HG02852 (cell line): ENCODE data around the gene PDIA5.

Experiments
- ATAC-seq: cut with Tn5 transposase; IDR thresholded peaks from one replicate; pipeline ENCODE4 v1.9.1; 2021; ENCODE audit warnings: mild to moderate bottlenecking, moderate library complexity; ENCODE audit not compliant: unreplicated experiment

Gene PDIA5

DNA sequence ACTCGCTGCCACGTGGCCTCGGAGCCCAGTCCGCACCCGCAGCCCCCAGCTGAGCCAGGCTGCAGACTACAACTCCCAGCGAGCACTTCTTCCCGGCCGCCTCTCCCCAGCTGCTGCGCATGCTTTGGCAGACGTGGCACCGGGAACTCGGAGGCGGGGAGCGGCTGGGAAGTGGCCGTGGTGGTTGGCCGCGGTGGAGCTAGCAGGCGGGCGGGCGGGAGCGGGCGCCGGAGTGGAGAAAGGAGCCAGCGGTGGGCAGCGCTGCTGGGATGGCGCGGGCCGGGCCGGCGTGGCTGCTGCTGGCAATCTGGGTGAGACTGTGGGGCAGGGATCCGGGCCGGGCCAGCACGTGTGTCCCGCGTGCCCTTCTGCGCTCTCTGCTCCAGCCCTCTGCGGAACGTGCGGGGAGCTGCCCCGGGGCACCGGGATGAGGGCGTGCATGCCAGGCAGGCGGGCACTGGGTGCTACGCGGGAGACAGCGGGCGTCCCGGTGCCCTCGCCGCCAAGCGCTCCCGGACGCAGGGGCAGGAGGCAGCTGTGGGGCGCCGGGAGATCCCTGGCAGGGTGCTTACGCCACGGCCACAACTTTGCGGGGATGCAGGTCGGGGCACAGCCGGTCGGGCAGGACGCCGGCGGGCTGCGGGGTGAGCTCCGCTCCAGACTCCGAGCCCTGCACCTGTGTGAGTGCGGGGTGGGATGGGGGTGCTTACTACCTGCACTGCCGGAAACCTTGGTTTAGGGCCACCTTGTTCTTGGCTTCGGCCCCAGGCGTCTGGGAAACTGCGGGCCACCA lies at the start of gene PDIA5:
Gene PDIA5 (plus strand): TSS at position 130 of the 793 bp plus-strand sequence. CDS start 140 bp downstream, at position 270.
- ATAC-seq = peak; percentile 92

DNA sequence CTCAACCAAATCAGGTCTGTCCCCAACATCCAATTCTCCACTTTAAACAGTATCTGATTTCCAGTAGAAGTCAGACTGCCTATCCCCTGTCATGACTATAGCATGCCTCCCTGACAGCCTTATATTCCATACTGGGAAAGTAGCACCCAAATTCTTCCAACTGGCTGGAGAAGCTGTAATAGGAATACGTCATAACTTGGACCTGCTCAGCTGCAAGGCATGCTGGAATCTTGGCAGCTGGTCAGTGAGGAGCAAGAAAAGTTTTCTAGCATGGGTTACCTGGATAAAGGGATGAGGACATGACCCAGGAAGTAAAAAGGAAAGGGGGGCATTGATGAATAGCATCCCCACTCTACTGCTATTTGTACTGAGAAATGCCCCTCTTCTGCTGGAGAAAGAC lies 48.1 kb upstream of the PDIA5 start:
- no peak for ATAC-seq

GRCh38 chr3:123019161-123019560 lies 47.7 kb upstream of the PDIA5 start:
- ATAC-seq = no peak

- no peak for ATAC-seq
These were observed 47.2 kb upstream of the PDIA5 start for GRCh38 chr3:123019591-123019990.

- ATAC-seq = no peak
These were observed 46.1 kb upstream of the PDIA5 start for GRCh38 chr3:123020709-123021108.

GRCh38 chr3:123021388-123021787 lies 45.4 kb upstream of the PDIA5 start:
- ATAC-seq = no peak

DNA sequence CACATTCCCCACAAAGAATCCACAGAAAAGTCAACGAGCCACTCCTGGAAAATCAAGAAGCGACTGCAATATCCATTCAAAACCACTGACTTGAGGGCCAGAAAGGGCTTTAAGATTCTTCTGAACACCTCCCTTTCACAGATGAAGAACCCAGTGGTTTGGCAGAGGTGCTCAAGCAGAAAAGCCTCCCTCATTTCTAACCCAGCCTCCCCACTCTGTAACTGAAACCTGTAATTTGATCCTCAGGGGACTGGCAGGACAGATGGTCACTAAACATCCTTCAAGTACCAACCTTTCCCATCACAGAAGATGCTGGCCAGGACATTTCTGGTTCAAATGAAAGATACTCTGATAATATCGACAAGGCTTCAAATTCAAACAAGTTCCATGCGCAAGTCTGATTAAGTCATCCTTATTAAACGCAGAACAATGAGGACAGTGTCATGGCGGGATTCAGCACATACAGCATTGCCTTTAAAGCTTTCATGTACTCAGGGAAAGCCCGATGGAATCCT lies 44.8 kb upstream of the PDIA5 start:
- ATAC-seq = no peak

DNA sequence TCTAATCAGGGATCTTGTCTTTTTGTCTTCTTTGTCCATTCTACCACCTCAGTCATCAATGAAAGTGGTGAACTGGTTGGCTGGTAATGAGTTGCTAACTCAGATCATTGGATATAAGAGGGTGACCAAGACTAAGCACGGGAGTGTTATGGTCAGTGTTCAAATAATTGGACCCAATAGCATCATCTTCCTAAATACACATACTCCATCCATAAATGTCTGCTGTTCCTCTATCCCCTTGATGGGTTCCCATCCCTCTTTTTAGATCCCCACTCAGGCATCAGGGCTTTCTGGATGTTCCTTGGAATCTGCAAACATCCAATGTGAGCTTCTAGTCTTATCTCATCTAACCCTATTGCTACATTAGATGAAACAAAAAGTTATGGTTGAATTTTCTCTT lies 42.8 kb upstream of the PDIA5 start:
- no peak for ATAC-seq

DNA sequence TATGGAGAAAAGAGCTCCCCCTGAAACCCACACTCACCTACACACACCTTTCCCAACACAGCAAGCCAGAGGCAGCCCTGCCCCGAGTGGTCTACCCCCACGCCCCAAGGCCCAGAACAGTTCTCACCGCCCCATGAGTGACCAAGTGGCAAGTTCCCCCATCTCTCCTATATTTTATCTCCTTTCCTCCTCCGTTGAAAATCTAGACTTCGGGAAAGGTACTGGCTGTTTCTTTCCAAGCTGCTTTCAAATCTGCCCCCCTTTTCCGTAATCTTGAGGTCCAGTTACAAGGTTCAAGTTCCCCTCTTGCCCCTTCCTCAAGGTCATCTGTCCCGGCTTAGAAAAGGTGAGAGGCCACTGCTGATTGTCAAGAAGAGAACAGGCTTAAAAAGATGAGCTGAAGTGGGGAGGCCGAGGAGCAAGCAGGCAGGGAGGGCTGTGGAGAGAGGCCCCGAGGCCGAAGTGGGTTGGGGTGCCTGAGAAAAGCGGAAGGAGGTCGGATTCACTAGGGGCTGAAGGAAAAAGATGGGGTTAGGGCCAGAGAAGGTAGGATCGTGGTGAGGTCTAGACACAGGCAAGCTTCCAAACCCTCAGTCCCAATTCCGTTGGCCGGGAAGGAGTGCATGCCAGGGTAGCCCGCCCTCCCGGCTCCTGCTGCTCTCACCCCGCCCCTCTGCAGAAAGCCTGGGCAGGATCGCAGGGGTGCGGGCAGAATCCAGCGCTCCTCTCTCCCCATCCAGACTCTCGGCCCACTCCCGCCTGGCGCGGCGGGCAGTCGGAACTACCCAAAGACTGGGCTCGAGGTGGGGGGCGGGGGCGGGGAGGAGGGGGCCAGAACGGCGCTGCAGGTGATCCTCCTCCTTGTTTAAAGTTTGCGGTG lies 40.9 kb upstream of the PDIA5 start:
- no peak for ATAC-seq

GRCh38 chr3:123026565-123027291 lies 40.1 kb upstream of the PDIA5 start:
- no peak for ATAC-seq

DNA sequence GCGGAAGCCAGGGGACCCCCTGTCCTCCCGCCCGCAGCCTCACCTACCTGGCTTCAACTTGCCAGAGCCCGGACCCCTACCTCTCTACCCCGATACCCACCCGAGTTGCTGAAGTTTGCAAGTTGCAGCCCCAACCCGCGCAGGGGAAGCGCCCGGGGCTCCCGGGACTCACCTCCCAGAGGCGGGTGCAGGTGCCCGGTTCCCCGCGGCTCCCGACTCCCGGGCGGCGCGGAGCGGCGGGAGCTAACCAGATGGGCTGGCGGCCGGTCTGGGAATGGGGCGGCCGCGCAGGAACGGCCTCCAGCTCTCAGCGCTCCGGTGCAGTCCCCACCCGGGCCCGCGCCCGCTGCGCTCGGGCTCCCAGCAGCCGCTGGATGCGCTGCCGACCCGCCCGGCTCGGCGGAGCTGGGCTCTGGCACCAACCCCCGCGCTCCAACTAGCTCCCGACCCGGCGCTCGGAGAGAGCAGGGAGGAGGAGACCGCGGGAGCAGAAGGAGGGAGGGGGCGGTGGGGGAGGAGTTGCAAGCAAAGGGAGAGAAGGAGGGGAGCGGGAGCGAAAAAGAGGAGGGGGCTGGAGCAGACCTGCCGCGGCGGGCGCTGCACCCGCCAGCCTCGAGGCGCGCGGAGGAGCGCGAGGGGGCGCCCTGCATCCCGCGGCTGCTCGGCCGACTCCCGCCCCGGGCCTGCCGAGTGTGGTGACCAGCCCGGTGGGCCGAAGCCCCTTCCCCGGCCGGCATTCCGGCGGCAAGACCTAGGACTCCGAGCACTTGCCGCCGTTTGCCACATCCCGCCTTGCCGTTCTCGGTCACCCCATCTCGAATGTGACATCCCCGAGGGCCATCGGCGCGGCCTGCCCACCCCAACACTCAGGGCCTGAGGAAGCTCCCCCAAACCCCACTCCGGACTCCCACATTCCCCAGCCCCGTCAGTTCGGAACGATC lies 39.3 kb upstream of the PDIA5 start, which contains the start of gene SEMA5B:
Gene SEMA5B (minus strand): TSS at position 472 of the 941 bp plus-strand sequence. CDS start 66,500 bp downstream, outside the sequence.
- ATAC-seq = no peak

DNA sequence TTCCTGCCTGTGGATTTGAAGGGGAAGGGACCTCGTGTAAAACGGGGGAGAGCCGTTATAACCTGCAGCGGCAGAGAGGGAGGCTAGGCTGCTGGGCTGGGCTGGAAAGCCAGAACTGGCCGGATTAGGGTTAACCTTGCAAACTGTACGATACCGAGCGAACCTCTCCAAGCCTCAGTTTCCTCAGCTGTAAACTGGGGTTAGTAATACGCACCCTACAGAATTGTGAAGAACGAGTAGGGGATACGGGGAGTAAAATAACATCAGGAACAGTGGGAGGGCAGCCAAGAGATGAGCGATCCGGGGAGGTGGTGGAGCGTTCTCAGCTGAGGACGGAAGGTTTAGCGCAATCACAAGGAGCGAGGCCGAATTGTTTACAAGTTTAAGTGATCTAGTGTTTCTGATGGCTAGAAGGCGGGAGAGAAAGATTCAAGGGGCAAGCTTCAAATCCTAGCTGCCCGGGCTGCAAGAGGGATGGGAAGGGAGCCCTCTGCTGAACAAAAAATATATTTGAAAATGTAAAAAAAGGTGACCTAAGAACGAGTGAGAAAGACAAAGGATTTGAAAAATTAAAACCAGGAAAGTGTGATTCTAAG lies 38.5 kb upstream of the PDIA5 start:
- ATAC-seq = no peak

DNA sequence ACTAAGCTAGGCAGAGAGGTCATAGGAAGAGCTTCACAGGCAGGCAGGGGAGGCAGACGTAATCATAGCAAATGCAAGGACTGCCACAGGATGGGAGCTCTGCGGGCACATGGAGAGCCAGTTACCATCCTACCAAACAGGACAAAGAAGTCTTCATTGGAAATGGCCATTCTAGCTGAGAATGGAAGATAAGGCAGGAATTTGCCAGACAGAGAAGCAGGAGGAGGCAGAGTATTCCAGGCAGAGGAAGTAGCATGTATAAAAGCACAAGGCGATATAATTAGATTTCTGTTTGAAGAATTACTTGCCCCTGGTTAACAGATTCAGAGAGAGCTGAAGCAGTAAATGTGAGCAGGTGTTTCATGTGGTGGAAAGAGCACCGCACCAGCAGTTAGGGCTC lies 35.8 kb upstream of the PDIA5 start:
- ATAC-seq = no peak

- ATAC-seq = no peak
These were observed 34.8 kb upstream of the PDIA5 start for GRCh38 chr3:123032057-123032456.

DNA sequence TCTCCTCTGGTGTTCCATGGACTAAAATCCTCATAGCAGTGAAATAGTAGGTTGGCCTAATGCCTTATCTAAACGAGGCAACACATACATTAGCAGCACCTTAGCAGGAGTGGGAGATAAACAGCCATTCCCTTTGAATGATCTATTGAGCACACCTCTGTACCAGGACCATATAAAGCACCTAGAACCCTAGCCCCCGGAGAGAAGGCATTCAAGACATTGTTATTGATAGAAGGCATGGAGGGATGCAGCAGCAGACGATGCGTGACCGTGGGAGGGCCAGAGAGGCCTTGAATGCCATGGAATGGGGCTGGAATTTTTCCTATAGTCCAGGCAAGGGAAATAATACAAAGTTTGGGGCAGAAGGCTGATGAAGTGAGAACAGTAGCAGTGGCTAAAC lies 32.7 kb upstream of the PDIA5 start:
- ATAC-seq = no peak

GRCh38 chr3:123034996-123035395 lies 31.8 kb upstream of the PDIA5 start:
- ATAC-seq = no peak

GRCh38 chr3:123036352-123037014 lies 30.3 kb upstream of the PDIA5 start:
- no peak for ATAC-seq

- no peak for ATAC-seq
These were observed 29.8 kb upstream of the PDIA5 start for GRCh38 chr3:123037015-123037375.

DNA sequence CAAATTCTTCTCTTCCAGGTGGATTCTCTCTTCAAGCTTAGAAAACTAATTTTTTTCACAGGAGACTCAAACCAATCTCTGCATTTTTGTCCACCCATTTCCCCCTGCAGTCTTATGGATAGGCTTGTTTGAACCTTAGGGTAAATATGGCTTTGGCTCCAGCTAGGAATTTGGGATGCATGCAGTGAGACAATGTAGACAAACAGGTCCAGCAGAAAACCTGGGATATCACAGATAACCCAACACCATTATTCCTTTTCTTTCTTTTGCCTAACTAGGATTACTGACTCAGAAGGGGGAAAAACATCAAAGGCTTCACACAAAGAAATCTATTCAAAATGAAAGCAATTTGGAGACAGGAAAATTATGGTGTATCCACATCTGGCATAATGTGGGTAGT lies 28.1 kb upstream of the PDIA5 start:
- ATAC-seq = no peak
